Smooth muscle cell of the brain vasculature (primary cell): ENCODE results near the gene LIN28A.

Source experiments
- DNase-seq: peaks from one replicate; pipeline ENCODE4 v3.0.0-alpha.2; 2012; ENCODE audit warnings: low read depth, low spot score

The LIN28A gene

GRCh38 chr1:26387447-26387846 lies 23.2 kb upstream of the LIN28A start:
- no peak for DNase-seq

GRCh38 chr1:26388791-26389445 lies 21.7 kb upstream of the LIN28A start:
- no peak for DNase-seq

GRCh38 chr1:26389604-26390247 lies 20.9 kb upstream of the LIN28A start:
- no peak for DNase-seq

GRCh38 chr1:26391450-26391849 lies 19.2 kb upstream of the LIN28A start:
- DNase-seq, result no peak

- DNase-seq, result no peak
Measured at GRCh38 chr1:26395754-26396153, 14.9 kb upstream of the LIN28A start.

GRCh38 chr1:26399034-26399433 lies 11.6 kb upstream of the LIN28A start:
- DNase-seq, result no peak

GRCh38 chr1:26401891-26402290 lies 8.7 kb upstream of the LIN28A start:
- DNase-seq, result no peak

- DNase-seq, result no peak
Measured at GRCh38 chr1:26403656-26404055, 7.0 kb upstream of the LIN28A start.

GRCh38 chr1:26404641-26405040 lies 6.0 kb upstream of the LIN28A start:
- DNase-seq, result no peak

- DNase-seq, result no peak
Measured at GRCh38 chr1:26405281-26405915, 5.2 kb upstream of the LIN28A start.

GRCh38 chr1:26408604-26409003 lies 2.0 kb upstream of the LIN28A start:
- peak; percentile 64 for DNase-seq

GRCh38 chr1:26409191-26409807 lies 1.3 kb upstream of the LIN28A start:
- no peak for DNase-seq

GRCh38 chr1:26411624-26412074 lies 1.0 kb downstream of the LIN28A start:
- DNase-seq, result no peak

- no peak for DNase-seq
Measured at GRCh38 chr1:26412180-26412840, 1.7 kb downstream of the LIN28A start.

GRCh38 chr1:26413031-26413430 lies 2.4 kb downstream of the LIN28A start:
- no peak for DNase-seq

- peak; percentile 39 for DNase-seq
Measured at GRCh38 chr1:26417111-26417759, 6.6 kb downstream of the LIN28A start.

GRCh38 chr1:26418865-26419349 lies 8.3 kb downstream of the LIN28A start:
- DNase-seq, result no peak

- no peak for DNase-seq
Measured at GRCh38 chr1:26419494-26419893, 8.9 kb downstream of the LIN28A start.

GRCh38 chr1:26429721-26430120 lies 19.1 kb downstream of the LIN28A start:
- no peak for DNase-seq

- DNase-seq, result peak; percentile 96
Measured at GRCh38 chr1:26431979-26432695, 21.5 kb downstream of the LIN28A start, which contains the start of gene DHDDS. Gene DHDDS, plus strand, starts transcription at chr1:26432321. Its CDS starts 625 bp downstream, at chr1:26432946.
